NCI-H2227 treated with DMSO at 0.1 percent for 48 hours (cell line): ENCODE measurements around the gene FOSL2.

ENCODE experiments used
- DNase-seq: peaks from one replicate; lab custom pipeline; 2025; lab: John Stamatoyannopoulos, UW

FOSL2 gene

DNA sequence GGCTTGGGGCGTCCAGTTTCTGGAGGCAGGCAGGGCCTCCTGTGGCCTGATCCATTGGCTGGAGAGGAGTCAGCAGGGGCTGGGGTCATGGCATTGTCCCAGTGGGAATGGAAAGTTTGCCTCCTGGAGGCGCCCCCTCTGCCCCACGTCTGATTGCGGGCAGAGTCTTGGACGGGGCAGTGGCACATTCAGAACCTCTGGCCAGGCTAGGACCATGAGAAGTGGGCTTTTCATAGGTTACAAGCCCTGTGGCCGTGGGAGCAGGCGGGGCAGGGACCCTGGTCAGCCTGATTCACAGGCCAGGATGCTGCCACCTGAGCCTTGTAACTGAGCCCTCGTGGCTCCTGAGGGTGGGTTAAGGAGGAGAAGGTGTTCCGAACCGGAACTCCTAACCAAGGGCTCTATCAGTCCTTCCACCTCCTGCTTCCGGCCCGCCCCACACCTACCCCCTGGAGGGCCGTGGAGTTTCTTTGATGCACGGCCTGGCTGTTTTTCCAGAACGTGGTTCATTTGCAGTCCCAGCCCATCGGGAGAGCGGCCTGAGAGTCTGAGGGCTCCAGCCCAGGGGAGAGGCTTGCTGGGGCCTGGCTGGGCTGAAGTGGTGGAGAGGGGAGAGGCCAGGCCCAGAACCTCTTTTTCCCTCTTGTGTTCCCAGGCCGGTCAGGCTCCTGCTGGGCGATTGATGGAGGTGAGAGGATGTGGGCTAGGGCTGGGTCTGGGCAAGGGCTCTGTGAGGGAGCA is 59.3 kb downstream of the FOSL2 start:
- no peak for DNase-seq

DNA sequence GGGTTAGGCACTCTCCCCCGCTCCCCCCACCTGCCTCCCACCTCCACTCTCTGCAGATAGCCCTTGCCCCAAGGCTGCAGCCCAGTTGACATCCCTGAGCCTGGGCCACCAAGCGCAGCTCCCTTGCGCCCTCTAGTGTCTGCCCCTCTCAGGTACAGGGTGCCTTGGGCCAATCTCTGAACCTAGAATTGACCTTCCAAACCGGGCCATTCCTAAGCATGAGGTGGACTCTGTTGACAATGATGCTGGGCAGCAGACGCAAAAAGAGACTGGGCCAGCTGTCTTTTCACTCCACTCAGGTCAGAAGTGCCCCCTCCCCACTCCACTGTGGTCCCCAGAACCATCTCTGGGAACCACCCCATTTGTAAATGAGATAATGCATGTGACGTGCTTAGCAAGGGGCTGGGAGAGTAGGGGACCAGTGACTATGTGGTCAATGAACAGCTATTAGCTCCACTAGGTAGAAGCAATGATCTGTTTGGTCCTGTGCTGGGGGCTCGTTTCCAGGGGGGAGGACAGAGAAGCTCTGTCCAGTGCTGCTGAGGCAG is 60.0 kb downstream of the FOSL2 start:
- DNase-seq = no peak

DNA sequence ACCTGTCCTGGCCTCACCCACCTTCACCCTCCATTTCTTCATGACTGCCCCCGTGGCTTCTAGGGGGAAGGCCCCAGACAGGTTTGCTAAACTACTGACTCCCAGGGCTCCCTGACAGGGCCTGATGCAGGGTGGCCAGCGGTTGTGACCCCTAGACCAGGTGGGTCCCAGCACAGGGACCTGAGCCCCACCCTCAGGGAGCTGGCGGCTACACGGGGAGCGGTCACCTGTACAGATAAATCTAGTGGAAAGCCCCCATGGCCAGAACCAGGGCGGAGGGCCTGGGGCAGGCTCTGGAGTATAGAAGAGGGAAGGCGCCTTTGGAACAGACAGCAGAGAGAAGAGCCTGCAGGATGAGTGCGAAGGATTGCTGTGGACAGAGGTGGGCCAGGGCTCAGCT is 60.7 kb downstream of the FOSL2 start:
- DNase-seq = no peak

DNA sequence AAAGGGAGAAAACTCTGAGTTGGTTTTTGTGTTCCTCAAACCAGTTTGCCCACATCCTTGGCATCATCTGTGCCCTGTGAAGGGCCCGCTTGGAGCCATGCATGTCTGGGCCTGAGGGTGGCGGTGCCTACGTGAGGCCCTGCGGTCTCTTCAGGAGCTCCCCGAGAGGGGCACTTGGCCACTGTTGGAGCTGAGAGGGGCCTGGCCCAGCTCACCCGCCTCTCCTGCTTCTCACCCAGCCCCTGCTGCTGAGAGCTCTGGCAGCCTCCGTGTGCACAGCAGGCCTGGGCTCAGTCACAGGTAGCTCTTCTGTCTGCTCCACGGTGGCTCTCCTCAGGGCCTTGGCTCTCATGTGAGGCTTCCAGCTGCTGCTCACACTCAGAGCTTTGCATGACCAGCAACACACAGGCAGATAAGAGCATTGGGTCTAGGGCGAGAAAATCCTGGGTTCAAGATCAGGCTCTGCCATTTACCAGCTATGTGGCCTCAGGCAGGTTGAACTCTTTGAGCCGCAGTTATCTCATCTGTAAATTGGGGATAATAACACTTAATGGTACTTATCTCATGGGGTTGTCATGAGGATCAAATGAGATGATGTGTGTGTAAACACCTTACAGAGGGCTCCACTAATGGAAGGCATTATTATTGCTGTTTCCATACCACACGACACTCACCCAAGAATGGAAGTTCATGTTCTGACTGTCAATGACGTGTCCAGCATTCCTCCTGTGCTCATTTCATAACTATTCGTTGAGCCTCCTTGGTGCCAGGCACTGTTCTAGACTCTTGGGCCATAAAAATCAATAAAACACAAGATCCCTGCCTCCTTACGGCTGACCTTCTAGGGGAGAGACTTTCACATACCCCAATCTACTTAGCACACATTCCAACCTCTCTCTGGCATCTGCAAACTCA is 61.6 kb downstream of the FOSL2 start:
- DNase-seq = no peak

DNA sequence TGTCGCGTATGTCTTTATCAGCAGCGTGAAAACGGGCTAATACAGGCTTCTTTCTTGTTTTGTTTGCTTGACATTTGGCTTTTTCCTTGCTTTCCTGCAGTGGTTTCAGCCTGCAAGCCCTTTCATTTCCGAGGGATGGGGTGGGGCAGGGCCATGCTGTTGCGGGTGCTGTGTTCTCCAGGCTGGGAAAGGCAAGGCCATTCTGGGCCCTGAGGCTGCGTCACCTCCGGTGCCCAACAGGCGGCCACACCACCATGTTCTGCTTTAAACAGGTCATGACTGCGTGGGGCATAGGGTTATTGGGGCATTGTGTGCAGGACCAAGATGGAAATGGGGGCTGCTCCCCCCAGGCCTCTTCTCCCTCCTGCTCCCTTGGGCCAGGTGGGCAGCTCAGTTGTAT is 64.6 kb downstream of the FOSL2 start:
- no peak for DNase-seq

DNA sequence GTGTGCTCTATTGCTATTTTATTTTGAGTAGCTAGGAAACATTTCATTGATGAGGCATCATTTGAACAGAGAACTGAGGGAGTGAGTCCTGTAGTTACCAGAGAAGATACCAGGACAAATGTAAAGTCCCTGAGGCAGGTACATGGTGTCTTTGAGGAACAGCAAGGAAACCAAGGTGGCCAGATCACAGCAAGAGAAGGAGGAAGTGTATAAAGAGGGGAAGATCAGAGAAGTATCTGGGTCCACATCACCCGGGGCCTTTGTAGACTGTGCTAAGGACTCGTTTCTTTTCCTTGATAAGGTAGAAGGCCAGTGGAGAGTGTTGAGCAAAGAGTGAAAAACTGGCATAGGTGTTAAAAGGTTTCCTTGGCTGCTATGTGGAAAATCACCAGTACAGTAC is 68.4 kb downstream of the FOSL2 start:
- DNase-seq = no peak

DNA sequence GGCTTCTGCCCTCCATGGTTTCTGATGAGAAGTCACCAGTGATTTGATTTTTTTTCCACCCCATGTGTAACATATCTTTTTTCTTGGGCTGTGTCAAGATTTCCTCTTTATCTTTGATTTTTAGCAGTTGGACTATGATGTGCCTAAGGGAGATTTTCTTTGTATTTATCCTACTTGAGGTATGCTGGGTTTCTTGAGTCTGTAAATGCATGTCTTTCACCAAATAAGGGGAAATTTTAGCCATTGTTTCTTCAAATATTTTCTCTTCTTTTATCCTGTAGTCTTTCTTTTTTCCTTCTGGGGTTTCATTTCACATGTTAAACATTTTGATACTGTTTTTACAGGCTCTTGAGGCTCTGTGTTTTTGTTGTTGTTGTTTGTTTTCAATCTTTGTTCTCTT is 69.5 kb downstream of the FOSL2 start:
- DNase-seq = no peak

DNA sequence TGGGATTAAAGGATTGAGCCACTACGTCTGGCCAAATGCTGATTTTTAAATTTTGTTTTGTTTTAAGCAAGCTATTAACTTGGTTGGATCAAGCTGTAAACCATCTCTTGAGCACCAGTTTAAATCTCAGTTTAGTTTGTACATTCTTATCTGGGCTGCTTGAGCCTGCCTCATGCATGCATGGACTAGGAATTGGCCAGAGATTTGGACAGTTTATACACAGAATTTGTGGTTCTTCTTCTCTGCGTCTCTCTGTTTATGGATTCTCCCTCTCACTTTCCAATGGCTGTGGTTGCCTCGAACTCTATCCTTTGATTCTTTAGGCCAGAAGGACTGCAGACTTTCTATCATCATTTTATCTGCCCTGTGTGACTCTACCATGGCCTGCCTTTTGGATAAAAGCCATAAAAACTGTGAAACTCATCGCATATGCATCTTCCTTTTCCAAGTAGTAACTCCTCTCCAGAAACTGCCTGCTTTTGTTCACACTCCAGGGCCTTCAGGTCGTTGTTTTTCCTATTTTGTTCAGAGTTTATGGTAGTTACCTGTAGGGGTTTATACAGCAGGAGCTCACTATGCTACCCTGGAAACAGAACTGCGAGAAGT is 70.7 kb downstream of the FOSL2 start:
- DNase-seq = no peak

DNA sequence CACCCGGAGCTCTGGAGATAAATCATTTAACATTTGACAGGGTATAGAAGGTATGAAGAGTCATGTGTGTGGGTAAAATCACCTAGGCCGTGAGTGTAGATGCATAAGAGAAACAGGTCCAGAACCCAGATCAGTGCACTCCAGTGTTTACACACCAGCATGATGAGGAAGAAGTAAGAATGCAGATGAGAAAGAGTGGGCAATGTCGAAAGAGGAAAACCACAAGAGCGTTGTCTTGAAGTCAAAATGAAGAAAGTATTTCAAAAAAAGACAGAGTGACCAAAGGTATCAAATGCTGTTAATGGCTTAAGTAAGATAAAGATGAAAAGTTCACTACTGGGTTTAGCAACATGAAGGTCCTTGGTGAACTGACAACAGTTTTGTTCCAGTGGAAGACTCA is 71.2 kb downstream of the FOSL2 start:
- no peak for DNase-seq

DNA sequence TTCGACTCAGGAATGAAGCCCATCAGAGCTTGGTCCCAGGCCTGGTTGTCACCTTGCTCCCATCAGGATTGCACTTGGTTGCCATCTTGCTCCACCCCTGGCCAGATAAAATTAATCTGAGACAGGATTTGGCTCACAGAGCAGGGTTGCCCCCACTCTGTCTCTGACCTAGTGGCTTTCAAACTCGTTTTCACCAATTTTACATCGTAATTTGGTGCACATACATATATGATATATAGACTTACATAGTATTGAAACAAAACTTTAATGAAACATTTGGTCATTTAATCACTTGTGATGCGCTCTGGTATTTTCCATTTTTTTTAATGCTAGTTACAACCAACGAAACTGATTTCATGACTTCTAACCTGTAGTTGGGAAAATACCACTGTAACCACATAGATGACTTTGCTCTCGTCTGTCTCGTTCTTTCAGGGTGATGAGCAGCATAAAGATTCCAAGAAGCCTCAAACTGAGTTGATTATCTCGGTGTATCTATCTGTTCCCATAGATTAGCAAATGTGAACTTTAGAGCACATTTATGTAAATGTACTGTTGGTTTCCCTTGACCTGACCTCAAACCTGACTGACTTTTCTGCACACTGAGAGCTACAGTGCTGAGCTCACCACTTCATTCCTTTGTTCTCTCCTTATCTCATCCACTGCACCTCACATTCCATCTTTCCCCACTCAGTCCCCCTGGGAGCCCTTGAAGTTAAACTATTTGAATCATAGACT is 72.7 kb downstream of the FOSL2 start:
- no peak for DNase-seq
